PFSK-1 (cell line): ENCODE data around the gene FKBP2.

Experiments
- FOXP2 ChIP-seq: optimal IDR thresholded peaks from 2 replicates; pipeline ENCODE3; 2011; ENCODE audit warnings: borderline replicate concordance, control low read depth, inconsistent platforms; ENCODE audit not compliant: insufficient read depth; ENCODE audit errors: extremely low read length, extremely low read depth
- POLR2AphosphoS5 ChIP-seq: IDR thresholded peaks from 2 replicates; pipeline ENCODE4 v1.6.1; 2012; ENCODE audit warnings: low read depth, mild to moderate bottlenecking, control low read depth, low read length, moderate library complexity
- SIN3A ChIP-seq: IDR thresholded peaks from 2 replicates; pipeline ENCODE4 v1.6.1; 2012; ENCODE audit warnings: mild to moderate bottlenecking, low read length, moderate library complexity, borderline replicate concordance; ENCODE audit not compliant: insufficient read depth
- TAF1 ChIP-seq: IDR thresholded peaks from 2 replicates; pipeline ENCODE4 v1.6.1; 2012; ENCODE audit warnings: low read length, control low read depth, borderline replicate concordance; ENCODE audit not compliant: insufficient read depth
- TF ChIP-seq, protein P1 (sequence below), 2 experiments: IDR thresholded peaks; 2 replicates each; pipeline versions ENCODE4 v1.6.1 to v1.8.0; 2011 to 2012; ENCODE audit warnings: low read depth in 2 of 2, low read length in 2 of 2, control low read depth in 1 of 2, inconsistent platforms in 1 of 2, mild to moderate bottlenecking in 1 of 2, moderate library complexity in 1 of 2; ENCODE audit not compliant: insufficient read depth in 1 of 2

Gene FKBP2

DNA sequence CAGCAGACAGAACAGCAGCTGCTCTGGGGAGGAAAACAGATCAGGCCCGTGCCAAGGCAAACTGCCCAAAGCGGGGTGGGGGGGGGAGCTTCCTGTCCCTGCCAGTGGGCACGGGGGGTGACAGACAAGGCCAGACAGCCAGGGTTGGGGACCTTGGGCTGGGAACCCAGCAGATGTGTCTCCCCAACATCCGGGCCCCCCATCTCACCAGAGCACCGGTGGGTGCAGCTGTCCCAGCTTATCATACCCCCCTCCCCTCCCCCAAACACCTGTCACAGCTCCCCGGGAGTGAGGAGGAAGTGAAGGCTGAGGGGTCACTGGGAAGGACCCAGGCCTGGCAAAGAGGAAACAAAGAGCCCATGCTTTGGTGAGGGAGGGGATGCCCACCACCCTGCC lies 4.5 kb downstream of the FKBP2 start:
- TF ChIP-seq, protein P1, sequence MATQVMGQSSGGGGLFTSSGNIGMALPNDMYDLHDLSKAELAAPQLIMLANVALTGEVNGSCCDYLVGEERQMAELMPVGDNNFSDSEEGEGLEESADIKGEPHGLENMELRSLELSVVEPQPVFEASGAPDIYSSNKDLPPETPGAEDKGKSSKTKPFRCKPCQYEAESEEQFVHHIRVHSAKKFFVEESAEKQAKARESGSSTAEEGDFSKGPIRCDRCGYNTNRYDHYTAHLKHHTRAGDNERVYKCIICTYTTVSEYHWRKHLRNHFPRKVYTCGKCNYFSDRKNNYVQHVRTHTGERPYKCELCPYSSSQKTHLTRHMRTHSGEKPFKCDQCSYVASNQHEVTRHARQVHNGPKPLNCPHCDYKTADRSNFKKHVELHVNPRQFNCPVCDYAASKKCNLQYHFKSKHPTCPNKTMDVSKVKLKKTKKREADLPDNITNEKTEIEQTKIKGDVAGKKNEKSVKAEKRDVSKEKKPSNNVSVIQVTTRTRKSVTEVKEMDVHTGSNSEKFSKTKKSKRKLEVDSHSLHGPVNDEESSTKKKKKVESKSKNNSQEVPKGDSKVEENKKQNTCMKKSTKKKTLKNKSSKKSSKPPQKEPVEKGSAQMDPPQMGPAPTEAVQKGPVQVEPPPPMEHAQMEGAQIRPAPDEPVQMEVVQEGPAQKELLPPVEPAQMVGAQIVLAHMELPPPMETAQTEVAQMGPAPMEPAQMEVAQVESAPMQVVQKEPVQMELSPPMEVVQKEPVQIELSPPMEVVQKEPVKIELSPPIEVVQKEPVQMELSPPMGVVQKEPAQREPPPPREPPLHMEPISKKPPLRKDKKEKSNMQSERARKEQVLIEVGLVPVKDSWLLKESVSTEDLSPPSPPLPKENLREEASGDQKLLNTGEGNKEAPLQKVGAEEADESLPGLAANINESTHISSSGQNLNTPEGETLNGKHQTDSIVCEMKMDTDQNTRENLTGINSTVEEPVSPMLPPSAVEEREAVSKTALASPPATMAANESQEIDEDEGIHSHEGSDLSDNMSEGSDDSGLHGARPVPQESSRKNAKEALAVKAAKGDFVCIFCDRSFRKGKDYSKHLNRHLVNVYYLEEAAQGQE (IDR thresholded peaks at IDR 0.05; ENCODE audit: insufficient read depth in 1 of 2, low read depth in 2 of 2, low read length in 2 of 2) = no peak
- TF ChIP-seq FOXP2 (no peak), SIN3A (no peak; the same call in 1 of the 2 replicates), POLR2AphosphoS5 (no peak), TAF1 (no peak)

DNA sequence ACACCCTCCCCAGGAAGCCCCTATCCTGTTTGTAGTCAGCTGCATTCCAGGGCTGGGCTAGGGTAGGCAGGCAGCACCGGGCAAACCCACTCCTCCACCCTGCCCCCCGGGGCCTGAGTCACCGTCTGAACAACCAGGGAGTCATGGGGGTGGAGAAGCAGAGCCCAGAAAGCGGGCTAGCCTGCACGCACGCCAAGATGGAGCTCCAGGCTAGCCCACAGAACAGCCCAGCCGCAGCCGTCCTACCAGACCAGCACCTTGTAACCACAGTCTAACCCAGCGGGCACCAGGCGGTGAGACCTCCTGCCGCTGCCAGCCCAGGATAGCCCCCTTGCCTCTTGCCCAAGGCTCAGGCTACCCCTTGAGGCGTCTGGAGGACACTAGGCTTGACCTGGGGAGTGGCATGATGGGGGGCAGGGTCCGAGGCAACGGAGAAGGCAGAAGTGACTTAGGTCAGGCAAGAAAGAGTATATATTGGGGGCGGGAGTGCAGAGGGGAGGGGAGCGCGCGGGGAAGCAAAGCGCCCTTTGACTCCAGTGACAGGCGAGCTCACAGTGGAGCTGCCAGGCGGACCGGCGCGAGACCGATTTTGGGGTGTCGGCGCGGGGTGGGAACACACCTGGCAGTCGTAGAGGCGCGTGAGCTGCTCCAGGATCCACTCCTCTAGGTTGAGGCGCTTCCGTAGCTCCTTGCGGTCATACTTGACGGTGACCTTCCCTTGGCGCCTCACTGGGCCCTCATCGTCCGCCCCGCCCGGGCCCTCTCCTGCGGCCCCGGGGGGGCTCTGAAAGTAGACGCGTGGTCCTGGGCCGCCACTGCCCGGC lies 5.1 kb downstream of the FKBP2 start:
- TF ChIP-seq POLR2AphosphoS5 = peak; percentile 40
- TF ChIP-seq, protein P1 (IDR thresholded peaks at IDR 0.05; ENCODE audit: insufficient read depth in 1 of 2, low read depth in 2 of 2, low read length in 2 of 2) = no peak
- TF ChIP-seq FOXP2 = no peak
- TF ChIP-seq TAF1 = peak; percentile 59; the same call in 1 of the 2 replicates
- 0 out of 2 replicates have a peak, but pooled peaks have one; percentile 39 for TF ChIP-seq SIN3A

DNA sequence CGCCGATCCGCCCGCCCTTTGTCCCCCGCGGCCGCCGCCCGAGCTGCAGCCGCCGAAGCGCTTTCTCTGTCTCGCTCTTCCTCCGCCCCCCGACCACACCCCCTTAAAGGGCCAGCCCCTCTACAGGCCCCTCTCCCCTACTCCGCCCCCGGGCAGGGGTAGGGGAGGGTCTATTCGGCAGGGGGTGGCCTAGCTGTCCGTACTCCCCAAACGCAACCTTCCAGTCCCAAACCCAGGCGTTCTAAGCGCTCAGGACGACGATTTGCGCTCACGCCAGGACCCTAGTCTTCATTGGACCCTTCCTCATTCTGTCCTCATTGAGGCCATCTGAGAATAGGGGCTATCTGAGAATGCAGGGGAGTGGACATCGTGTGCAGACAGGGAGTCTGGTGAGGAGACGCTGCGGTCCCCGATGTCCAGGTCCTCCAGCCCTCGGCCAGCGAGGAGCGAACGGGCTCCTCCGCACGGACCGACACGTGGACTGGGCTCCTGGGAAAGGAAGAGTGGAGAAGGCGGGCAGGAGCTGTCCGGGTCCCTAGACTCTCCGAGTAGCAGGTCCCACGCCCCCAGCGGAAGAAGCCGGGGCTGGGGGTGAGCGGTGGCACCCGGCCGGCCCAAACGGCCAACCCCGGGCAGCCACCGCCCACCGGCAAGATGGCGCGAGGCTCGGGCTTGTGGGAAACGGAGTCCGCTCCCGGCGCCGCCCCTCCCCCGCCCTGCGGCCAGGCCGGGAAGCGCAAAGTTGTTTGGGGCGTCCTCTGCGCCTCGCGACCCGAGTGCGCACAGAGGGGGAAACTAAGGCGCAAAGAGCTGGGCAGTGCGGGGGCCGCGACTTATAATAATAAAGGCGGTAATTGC lies 6.2 kb downstream of the FKBP2 start, which contains the start of gene PPP1R14B:
Gene PPP1R14B (minus strand): TSS at position 73 of the 858 bp plus-strand sequence. CDS start 270 bp downstream, outside the sequence.
- TF ChIP-seq SIN3A = peak; percentile 31; the same call in 1 of the 2 replicates
- no peak for TF ChIP-seq FOXP2

DNA sequence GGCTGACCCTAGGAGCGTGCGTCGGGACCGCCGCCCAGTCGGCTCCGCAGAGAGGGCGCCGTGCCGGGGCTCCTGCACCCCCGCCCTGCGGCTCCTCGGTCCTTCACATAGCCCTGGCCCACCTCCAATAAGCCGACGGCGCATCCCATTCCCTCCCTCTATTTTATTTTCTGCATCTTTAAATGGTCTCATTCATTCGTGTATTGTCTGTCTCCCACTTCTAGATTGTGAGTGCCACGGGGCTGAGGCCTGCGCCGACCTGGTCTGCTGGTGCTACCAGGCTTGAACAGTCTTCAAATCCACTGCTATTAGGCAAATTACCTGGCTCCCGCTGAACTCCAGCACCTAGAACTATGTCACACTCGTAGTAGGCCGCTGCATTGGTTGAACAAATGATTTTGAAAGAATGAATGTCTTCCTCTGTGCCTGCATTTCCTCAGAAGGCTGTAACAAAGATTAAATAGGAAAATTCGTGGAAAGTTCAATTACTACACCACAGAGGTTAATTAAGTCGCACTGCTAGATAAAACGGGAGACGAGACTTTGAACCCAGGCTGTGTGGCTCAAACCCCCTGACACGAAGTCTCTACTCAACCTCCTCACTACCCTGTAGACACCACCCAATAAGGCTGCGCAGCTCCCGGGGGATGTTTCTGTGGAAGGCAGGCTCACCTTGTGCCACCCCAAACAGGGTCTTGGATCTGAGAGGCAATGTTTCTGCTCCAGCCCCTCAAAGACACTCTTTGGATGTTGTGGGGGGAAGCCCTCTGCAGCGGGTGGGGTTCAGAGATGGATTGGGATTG lies 7.0 kb downstream of the FKBP2 start:
- TF ChIP-seq SIN3A (no peak), POLR2AphosphoS5 (no peak), FOXP2 (no peak), TAF1 (no peak)
- TF ChIP-seq, protein P1 (IDR thresholded peaks at IDR 0.05; ENCODE audit: insufficient read depth in 1 of 2, low read depth in 2 of 2, low read length in 2 of 2) = no peak

DNA sequence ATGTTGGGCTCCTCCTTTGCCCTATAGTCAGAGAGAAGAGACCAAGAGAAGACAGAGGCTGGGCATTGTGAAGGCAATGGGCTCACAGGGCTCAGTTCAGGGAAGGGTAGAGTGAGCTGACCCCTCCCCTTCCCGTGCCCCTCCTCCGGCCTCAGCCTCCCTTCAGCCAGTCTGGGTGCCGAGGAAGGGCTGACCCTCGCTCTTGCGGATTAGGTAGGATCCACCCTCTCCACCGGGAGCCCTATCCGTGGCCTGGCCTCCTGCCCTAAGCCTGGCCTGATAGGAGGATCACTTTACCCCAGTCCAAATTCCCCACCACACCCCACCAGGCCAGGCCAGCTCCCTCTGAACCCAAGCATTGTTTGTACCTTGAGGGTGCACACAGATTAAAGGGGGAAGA lies 7.7 kb downstream of the FKBP2 start:
- no peak for TF ChIP-seq POLR2AphosphoS5
- no peak for TF ChIP-seq FOXP2
- no peak for TF ChIP-seq SIN3A
- no peak for TF ChIP-seq TAF1
- TF ChIP-seq, protein P1 (IDR thresholded peaks at IDR 0.05; ENCODE audit: insufficient read depth in 1 of 2, low read depth in 2 of 2, low read length in 2 of 2) = no peak
